CD4-positive, alpha-beta T cell treated with Interleukin-4 for 1 hour (primary cell): ENCODE data around the gene FLT1.

ENCODE experiments used
- DNase-seq, 2 donors: peaks; one replicate each; pipeline ENCODE4 v3.0.0-alpha.2; 2020 to 2022

Gene FLT1

DNA sequence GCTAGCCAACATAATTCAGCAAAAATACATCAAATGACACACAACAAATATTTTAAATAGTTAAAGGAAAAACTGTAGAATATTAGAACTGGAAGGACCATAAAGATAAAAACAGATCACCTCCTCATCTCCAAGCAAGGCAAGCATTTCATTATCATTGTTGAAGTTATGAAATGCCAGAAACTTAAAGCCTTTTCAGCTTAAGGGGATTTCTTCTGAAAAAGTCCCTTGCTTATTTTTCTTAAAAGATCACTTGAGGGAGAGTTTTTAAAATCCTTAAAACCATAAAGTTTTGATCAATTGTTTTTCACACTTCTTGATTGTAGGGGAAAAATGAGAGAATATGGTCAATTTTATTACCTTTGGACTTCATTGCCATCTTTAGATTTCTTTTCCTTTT is 37.4 kb downstream of the FLT1 start:
- no peak for DNase-seq

- DNase-seq, result no peak
These were observed 39.2 kb downstream of the FLT1 start for GRCh38 chr13:28455580-28456194.

DNA sequence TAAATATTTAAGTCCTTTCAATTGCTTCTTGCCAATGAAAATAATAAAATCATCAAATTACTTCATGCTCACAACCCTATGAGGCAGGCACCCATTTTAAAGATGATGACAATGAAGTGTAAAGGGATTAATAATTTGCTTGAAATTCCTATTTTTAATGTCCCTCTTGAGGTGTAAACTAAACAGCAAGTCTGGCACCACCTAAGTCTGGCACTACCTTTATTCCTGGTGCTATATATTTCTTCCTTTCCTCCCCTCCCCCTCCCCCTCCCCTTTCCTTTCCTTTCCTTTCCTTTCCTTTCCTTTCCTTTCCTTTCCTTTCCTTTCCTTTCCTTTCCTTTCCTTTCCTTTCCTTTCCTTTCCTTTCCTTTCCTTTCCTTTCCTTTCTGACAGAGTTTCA is 42.2 kb downstream of the FLT1 start:
- DNase-seq, result no peak

- DNase-seq, result no peak
These were observed 43.3 kb downstream of the FLT1 start for GRCh38 chr13:28451482-28452217.

DNA sequence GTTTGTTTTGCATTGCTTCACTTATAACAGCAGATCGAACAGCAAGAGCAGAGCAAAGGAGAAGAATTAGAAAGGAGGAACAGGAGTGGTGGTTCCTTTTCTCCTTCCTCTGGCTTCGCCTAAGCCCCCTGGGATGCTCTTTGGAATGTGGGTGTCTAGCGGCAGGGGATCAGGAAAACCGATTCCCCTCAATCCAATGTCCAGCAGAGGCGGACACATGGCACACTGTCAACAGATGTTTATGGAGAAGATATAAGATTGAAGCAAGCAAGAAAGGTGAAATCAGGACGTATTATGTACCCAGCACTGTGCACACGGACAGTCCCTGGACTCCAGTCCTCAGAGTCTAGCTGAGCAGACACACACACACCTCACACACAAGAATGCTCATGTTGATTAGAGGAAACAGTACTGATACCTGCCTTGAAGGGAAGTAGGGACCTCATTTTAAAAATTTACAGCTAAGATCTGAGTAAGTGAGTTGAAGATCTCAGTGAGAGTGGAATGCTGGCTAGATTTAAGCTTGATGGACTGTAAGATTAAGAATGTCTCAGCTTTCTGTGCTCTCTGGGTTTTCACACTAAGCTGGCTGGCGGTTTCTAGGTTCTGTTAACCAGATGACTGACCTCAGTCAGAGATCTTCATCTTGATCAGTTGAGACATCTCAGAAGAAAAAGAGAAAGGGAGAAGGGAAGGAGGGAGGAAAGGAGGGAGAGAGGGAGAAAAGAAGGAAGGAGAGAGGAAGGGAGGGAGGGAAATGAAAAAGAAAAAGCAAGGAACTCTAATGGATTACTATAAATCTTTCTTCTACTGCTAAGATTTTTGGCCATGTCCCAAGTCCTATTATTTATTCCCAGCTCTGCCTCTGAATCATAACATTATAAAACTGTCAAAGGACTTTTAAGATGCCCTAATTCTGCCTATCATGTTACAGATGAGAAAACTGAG is 44.8 kb downstream of the FLT1 start:
- DNase-seq, result no peak

DNA sequence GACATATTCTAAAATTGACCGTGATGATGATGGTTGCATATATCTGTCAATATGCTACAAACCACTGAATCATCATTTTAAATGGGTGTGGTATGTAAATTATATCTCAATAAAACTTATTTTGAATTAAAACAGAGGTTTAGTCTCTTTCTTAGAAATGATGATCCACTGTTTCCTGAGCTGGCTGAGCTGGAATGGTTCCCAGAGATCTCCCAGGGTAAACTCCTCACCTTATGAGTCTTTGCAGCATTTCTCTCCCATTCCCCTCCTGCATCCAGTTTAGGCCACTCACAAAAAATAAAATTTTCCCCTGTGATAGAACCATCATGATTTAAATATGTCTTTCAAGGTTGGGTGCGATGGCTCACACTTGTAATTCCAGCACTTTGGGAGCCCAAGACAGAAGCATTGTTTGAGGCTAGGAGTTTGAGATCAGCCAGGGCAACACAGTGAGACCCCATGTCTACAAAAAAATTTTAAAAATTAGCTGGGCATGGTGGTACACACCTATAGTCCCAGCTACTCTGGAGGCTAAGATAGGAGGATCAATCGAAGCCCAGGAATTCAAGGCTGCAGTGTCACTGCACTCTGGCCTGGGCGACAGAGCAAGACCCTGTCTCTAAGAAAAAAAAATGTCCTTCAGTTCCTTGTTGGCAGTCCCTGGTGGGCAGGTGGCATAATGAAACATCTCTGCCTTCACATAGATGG is 46.1 kb downstream of the FLT1 start:
- DNase-seq, result no peak

- DNase-seq, result no peak
These were observed 46.9 kb downstream of the FLT1 start for GRCh38 chr13:28447989-28448388.

DNA sequence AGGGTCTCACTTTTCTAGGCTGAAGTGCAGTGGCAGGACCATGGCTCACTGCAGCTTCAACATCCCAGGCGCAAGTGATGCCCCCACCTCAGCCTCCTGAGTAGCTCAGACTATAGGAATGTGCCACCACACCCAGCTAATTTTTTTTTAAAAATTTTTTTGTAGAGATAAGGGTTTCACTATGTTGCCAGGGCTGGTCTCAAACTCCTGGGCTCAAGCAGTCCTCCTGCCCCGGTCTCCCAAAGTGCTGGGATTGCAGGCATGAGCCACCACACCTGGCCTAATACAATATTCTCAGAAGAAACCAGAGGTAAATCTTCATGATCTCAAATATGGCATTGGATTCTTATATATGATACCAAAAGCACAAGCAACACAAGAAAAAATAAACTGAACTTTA is 47.7 kb downstream of the FLT1 start:
- no peak for DNase-seq

DNA sequence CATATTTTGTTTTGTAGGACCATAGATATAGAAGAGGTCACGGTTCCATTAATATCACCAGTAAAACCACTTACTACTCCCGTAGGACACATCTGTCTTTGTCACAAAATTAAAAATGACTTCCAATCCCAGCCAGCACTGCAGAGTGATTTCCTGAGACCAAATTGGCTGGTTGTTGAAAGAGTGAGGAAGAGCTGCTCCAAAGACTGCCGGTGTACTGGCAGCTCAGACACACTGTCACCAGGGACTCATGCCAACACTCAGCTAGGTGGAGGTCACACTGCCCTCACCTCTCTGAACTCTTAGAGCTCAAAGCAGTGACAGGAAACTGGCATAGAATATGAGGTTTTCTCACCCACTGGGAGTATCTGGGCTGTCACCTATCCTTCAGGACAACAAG is 52.1 kb downstream of the FLT1 start:
- DNase-seq, result no peak

- DNase-seq, result no peak
These were observed 53.4 kb downstream of the FLT1 start for GRCh38 chr13:28441529-28441928.

GRCh38 chr13:28440774-28441504 is 54.0 kb downstream of the FLT1 start:
- no peak for DNase-seq

DNA sequence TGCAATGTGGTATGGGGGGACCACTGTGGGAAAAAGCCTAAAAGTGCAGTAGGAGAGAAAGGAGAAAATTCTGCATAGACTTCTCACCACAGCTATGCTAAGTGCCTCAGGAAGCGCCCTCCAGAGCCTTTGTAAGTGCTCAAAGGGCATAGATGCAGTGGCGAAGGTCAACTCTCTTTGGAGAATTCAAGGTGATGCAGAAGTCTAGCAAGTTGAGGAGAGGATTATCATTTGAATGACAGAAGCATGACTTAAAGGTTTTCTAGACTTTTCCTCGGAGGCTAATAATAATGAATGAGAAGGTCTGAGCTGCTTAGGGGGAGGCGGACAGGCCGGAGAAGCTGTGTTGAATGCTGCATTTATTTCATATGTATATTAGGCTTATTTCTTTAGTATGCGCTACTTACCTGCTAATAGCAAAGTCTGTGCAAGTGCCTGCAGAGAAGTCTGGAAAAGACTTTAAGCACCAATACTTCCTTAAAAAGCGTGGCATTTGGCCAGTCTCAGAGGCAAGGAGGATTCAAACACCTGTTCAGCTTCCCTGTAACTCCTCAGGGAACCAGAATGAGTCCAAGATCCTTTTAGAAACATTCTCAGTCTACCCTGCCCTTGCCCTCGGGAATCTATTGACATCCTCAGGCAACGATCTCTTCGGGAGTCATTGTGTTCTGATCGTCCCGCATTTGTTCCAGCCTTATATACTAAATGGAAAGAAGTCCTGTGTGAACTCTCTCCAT is 56.2 kb downstream of the FLT1 start:
- DNase-seq, result no peak

GRCh38 chr13:28438067-28438466 is 56.9 kb downstream of the FLT1 start:
- DNase-seq, result no peak

- no peak for DNase-seq
These were observed 59.0 kb downstream of the FLT1 start for GRCh38 chr13:28435917-28436316.

DNA sequence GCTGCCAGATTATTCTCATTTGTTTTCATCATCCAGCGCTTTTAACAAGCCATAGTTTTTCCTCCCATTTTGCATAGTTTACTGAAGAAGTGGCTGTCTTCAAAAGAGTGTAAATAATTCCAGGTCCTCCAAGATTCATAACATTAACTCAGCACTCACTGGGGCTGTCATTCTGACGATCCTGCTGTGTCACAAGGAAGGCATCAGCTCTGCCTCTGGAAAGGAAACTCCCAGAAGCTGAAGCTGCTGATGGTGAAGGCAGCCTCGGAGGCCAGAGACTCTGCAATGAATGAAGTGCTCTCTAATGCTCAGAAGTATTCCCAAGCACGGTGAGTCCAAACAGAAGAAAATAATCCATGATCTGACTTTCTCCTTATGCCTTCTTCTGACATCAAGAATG is 60.0 kb downstream of the FLT1 start:
- no peak for DNase-seq

- no peak for DNase-seq
These were observed 61.9 kb downstream of the FLT1 start for GRCh38 chr13:28432816-28433560.

- peak in 1 of 2 donors; percentile 32 for DNase-seq
These were observed 65.1 kb downstream of the FLT1 start for GRCh38 chr13:28429685-28430290.

DNA sequence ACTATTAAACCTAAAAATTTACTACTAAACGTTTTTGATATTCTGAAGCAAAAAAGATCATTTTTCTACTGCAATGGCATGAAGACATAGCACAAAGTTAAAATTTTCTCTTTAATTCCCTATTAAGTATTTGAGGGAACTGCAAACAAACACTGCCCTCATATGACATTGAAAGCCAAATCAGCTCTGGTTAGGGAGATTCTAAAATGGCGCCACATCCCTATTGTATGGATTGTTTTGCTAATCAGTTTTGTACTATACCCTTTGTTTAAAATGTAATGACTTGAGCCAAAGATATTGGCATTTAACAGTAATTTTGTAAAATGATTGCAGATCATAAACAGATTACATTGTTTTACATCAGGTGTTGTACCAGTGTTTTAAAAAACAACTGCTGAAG is 65.8 kb downstream of the FLT1 start:
- DNase-seq, result no peak

- DNase-seq, result no peak
These were observed 68.5 kb downstream of the FLT1 start for GRCh38 chr13:28426381-28426780.

DNA sequence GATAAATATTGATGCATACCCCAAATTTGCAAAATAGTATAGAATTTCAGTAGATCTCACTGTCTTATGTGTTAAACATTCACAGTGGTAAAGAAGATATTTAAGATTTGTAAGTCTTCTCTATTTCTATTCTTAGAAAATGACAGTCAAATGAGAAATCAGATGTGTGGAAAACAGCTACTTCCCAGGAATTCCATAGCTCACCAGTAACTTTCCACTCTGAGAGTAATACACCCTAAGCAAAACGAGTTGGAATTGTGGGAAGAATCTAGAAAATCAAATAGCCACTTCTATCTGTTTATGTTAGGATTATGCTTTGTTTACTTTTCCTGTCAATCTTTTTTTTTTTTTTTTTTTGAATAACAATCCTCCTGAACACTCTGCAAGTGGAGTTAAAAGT is 69.1 kb downstream of the FLT1 start:
- DNase-seq, result no peak
